Naive B cell (primary cell): ENCODE measurements around the gene ALOX15. TPM values are rescaled to one million over a fixed set of nuclear protein-coding genes. Genes with fewer than 3 reads are reported as not detected.
"Not testable (repeated sequence)": the region's sequence is repeated elsewhere in the genome, so short reads cannot be mapped to it uniquely, and the experiment has no call there.

Source experiments
- ATAC-seq, 2 donors: fragments of 150-1000 bp; cut with Tn5 transposase; 2 replicates each; pipeline ENCODE4 v1.10.0; 2021; ENCODE audit warnings: low read depth in 2 of 2, mild to moderate bottlenecking in 2 of 2, moderate library complexity in 2 of 2
- DNase-seq: peaks from one replicate; pipeline ENCODE4 v3.0.0; 2022
- H3K27ac Mint-ChIP-seq, 6 donors: one replicate each; pipeline ENCODE4 v1.8.0; 2020 to 2022; ENCODE audit warnings: mild to moderate bottlenecking in 6 of 6, mixed read lengths in 6 of 6, moderate library complexity in 5 of 6, inconsistent platforms in 2 of 6
- H3K27me3 Mint-ChIP-seq, 3 donors: one replicate each; pipeline ENCODE4 v1.8.0; 2021 to 2022; ENCODE audit warnings: mixed read lengths in 3 of 3, mild to moderate bottlenecking in 1 of 3
- H3K36me3 Mint-ChIP-seq, 2 donors: one replicate each; pipeline ENCODE4 v1.8.0; 2020 to 2022; ENCODE audit warnings: mixed read lengths in 2 of 2, inconsistent platforms in 1 of 2, mild to moderate bottlenecking in 1 of 2
- H3K4me1 Mint-ChIP-seq, 3 donors: one replicate each; pipeline ENCODE4 v1.8.0; 2020 to 2022; ENCODE audit warnings: mixed read lengths in 3 of 3, inconsistent platforms in 1 of 3, mild to moderate bottlenecking in 1 of 3, moderate library complexity in 1 of 3
- H3K4me3 Mint-ChIP-seq, 8 donors: one replicate each; pipeline ENCODE4 v1.8.0; 2020 to 2022; ENCODE audit warnings: mild to moderate bottlenecking in 8 of 8, mixed read lengths in 8 of 8, moderate library complexity in 8 of 8, inconsistent platforms in 2 of 8
- H3K9me3 Mint-ChIP-seq, 7 donors: one replicate each; pipeline ENCODE4 v1.8.0; 2020 to 2022; ENCODE audit warnings: mixed read lengths in 7 of 7, mild to moderate bottlenecking in 5 of 7, inconsistent platforms in 2 of 7, moderate library complexity in 1 of 7
- polyA plus RNA-seq, 6 donors: library from polyadenylated mRNA; unstranded; fragments of 300-500 nt; fragmentation: Illumina TruSeq; gene quantifications; one replicate each; pipeline ENCODE4 v1.2.3, GENCODE V29; 2021; ENCODE audit warnings: low read depth in 6 of 6

ALOX15 gene
- polyA plus RNA-seq, 6 donors from 2014 or later = 0.09 TPM; not detected in 5

- H3K36me3 Mint-ChIP-seq, H3K27ac Mint-ChIP-seq, H3K4me1 Mint-ChIP-seq, ATAC-seq, H3K4me3 Mint-ChIP-seq, DNase-seq, H3K9me3 Mint-ChIP-seq: not testable (repeated sequence)
- H3K27me3 Mint-ChIP-seq = peaks cover 16 to 37% (median 19%) of the 10 kb centered on the region in 3 donors
Observed at GRCh38 chr17:4604736-4605135, 36.7 kb downstream of the ALOX15 start.

- no peak overlapping the region for H3K4me3 Mint-ChIP-seq
- H3K4me1 Mint-ChIP-seq = peaks cover 0 to 8% (median 0%) of the 10 kb centered on the region in 3 donors
- no peak overlapping the region for H3K27ac Mint-ChIP-seq
- H3K9me3 Mint-ChIP-seq = no peaks in the 10 kb centered on the region
- H3K27me3 Mint-ChIP-seq = peaks cover 12 to 38% (median 21%) of the 10 kb centered on the region in 3 donors
- DNase-seq (no peak), ATAC-seq (no peak)
- H3K36me3 Mint-ChIP-seq = no peaks in the 10 kb centered on the region
Observed at GRCh38 chr17:4604111-4604644, 37.3 kb downstream of the ALOX15 start.

DNA sequence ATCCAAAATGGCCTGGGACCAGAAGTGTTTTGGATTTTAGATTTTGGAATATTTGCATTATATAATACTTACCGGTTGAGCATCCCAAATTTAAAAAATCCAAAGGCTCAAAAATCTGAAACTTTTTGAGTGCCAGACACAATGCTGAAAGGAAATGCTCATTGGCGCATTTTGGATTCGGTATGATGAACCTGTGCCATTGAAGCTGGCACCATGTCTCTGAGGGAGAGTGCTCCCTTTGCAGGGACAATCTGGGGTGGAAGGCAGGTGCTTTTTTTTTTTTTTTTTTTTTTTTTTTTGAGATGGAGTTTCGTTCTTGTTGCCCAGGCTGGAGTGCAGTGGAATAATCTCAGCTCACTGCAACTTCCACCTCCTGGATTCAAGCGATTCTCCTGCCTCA is 39.4 kb downstream of the ALOX15 start:
- Mint-ChIP-seq H3K4me1 (peaks cover 0 to 2% (median 0%) of the 10 kb centered on the region in 3 donors), H3K27me3 (peaks cover 4 to 35% (median 24%) of the 10 kb centered on the region in 3 donors), H3K27ac (no peak overlapping the region), H3K36me3 (no peaks in the 10 kb centered on the region), H3K9me3 (no peaks in the 10 kb centered on the region), H3K4me3 (no peak overlapping the region)
- ATAC-seq (no peak), DNase-seq (no peak)

DNA sequence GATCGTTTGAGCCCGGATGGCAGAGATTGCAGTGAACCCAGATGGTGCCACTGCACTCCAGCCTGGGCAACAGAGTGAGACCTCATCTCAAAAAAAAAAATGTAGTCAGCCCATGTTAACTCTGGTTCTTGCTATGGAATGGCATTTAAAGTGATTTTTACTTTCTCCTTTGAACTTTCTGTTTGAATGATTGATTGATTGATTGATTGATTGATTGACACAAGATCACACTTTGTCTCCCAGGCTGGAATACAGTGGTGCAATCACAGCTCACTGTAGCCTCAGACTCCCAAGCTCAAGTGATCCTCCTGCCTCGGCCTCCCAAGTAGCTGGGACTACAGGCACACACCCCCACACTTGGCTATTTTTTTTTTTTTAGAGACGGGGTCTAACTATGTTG is 40.2 kb downstream of the ALOX15 start:
- no peak for ATAC-seq
- Mint-ChIP-seq H3K27ac (no peak overlapping the region), H3K36me3 (no peaks in the 10 kb centered on the region), H3K9me3 (no peaks in the 10 kb centered on the region), H3K27me3 (peaks cover 4 to 38% (median 26%) of the 10 kb centered on the region in 3 donors), H3K4me3 (no peak overlapping the region), H3K4me1 (peaks cover 0 to 2% (median 0%) of the 10 kb centered on the region in 3 donors)
- no peak for DNase-seq

DNA sequence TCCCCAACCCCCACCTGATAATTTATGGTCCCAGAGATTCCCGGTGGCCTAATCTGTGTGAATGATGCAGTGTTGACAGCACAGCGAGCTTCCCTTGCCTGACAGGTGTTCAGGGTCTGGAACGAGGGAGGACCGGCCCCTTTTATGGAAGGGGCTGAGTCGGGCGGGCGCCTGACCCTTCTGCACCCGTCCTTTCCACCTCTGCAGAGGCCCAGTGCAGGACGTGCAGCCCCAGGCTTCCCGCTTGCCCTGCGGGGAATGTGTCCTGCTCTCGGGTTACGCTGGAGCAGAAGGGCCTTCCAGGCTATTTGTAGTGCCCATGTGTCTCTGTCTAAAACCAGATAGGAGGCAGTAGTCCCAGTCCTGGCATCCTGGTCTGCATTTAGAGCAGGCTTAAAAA is 40.9 kb downstream of the ALOX15 start:
- Mint-ChIP-seq H3K27ac (no peak overlapping the region), H3K36me3 (no peaks in the 10 kb centered on the region), H3K4me3 (no peak overlapping the region), H3K27me3 (peaks cover 4 to 37% (median 26%) of the 10 kb centered on the region in 3 donors), H3K4me1 (peaks cover 0 to 2% (median 0%) of the 10 kb centered on the region in 3 donors), H3K9me3 (no peaks in the 10 kb centered on the region)
- no peak for DNase-seq
- ATAC-seq = no peak

DNA sequence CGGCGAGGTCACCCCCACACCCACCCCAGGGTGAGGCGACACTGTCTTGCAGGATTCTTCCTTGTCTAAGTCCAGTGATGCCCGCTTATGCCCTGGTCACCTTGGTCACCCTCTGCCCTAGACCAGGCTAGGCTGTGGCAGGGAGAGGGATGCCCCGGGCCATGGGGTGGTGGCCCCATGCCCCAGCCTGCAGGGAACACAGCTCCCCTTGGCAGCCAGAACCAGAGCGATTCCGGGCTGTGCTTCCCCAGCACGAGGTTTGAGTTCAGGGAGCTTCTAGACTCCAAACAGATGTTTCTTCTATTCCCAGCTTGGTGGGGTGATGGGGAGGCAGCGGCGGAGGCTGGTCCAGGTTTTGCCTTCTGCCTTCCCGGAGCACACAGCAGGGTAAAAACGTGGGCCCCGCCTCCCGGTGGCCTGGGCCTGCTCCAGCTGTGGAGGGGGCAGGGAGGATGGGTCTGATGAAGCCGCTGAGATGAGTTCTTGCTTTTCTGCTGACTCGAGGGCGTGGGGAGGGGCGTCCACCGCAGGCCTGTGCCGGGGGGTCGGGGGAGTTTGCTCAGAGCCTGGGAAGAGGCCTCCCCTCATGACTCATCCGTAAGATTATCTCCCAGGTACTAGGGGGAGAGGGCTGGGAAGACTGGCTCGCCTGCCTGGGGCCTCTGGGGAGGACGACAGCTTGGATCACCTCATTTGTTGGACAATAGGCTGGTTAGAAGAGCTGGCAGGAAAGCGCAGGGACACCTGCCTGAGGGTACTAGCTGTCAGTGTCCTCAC is 41.8 kb downstream of the ALOX15 start:
- Mint-ChIP-seq H3K4me3 (no peak overlapping the region), H3K27me3 (peaks cover 4 to 43% (median 33%) of the 10 kb centered on the region in 3 donors), H3K36me3 (no peaks in the 10 kb centered on the region), H3K27ac (no peak overlapping the region), H3K4me1 (peaks cover 4 to 7% (median 6%) of the 10 kb centered on the region in 3 donors), H3K9me3 (no peaks in the 10 kb centered on the region)
- no peak for ATAC-seq
- DNase-seq = no peak

DNA sequence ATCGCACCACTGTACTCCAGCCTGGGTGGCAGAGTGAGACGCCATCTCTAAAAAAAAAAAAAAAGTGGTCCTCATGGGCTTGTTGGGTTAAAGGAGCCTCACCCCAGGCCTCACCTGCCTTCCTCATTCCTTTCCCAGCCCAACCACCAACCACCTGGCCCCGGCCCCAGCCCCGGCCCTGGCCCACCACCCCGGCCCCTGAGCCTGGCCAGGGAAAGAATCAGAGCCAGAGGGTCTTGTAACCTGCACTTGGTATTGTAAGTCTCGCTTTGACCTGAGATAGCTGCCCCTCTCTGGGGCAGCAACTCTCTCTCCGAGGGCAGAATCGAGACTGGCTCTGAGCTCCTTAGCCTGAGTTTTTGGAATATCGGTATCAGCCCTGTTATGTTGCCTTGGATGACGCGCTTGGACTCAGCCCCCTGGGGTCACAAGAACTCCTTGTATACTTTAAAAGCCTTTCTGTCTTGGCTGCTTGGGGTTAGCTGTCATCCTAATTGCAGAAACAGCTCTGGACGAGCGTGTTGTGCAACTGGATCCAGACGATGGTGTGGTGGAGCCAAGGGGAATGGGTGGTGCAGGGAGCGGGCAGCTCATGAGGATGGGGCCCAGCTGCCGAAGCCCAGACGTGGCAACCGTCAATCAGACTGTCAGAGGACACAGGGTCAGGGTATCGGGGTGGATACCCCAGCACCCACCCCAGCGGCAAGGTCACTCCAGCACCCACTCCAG is 42.5 kb downstream of the ALOX15 start:
- DNase-seq (no peak), ATAC-seq (no peak)
- peaks cover 4 to 39% (median 34%) of the 10 kb centered on the region in 3 donors for H3K27me3 Mint-ChIP-seq
- peak overlapping the region in 1 of 6 donors; percentile 60 for H3K27ac Mint-ChIP-seq
- H3K4me1 Mint-ChIP-seq = peaks cover 4 to 6% (median 6%) of the 10 kb centered on the region in 3 donors
- no peak overlapping the region for H3K4me3 Mint-ChIP-seq
- no peaks in the 10 kb centered on the region for H3K36me3 Mint-ChIP-seq
- no peaks in the 10 kb centered on the region for H3K9me3 Mint-ChIP-seq

- DNase-seq (no peak), ATAC-seq (no peak)
- Mint-ChIP-seq H3K27me3 (peaks cover under 1 to 45% (median 39%) of the 10 kb centered on the region in 3 donors), H3K9me3 (no peaks in the 10 kb centered on the region), H3K4me3 (no peak overlapping the region), H3K27ac (no peak overlapping the region), H3K36me3 (no peaks in the 10 kb centered on the region), H3K4me1 (peaks cover 4 to 6% (median 6%) of the 10 kb centered on the region in 3 donors)
Observed at GRCh38 chr17:4597975-4598374, 43.5 kb downstream of the ALOX15 start.

- peaks cover 5 to 54% (median 48%) of the 10 kb centered on the region in 3 donors for H3K27me3 Mint-ChIP-seq
- no peak for ATAC-seq
- no peaks in the 10 kb centered on the region for H3K36me3 Mint-ChIP-seq
- H3K9me3 Mint-ChIP-seq = no peaks in the 10 kb centered on the region
- H3K27ac Mint-ChIP-seq = no peak overlapping the region
- no peak for DNase-seq
- peaks cover 4 to 6% (median 6%) of the 10 kb centered on the region in 3 donors for H3K4me1 Mint-ChIP-seq
- no peak overlapping the region for H3K4me3 Mint-ChIP-seq
Observed at GRCh38 chr17:4596636-4597380, 44.7 kb downstream of the ALOX15 start.

GRCh38 chr17:4595685-4596342 is 45.7 kb downstream of the ALOX15 start:
- H3K9me3 Mint-ChIP-seq, ATAC-seq, H3K4me3 Mint-ChIP-seq, H3K27ac Mint-ChIP-seq, H3K36me3 Mint-ChIP-seq, H3K4me1 Mint-ChIP-seq, DNase-seq: not testable (repeated sequence)
- peaks cover 5 to 58% (median 50%) of the 10 kb centered on the region in 3 donors for H3K27me3 Mint-ChIP-seq

GRCh38 chr17:4594931-4595684 is 46.4 kb downstream of the ALOX15 start:
- DNase-seq = no peak
- no peak overlapping the region for H3K27ac Mint-ChIP-seq
- no peaks in the 10 kb centered on the region for H3K9me3 Mint-ChIP-seq
- H3K27me3 Mint-ChIP-seq = peaks cover 5 to 62% (median 56%) of the 10 kb centered on the region in 3 donors
- peak overlapping the region in 1 of 8 donors; percentile 55 for H3K4me3 Mint-ChIP-seq
- H3K4me1 Mint-ChIP-seq = peaks cover 4 to 6% (median 6%) of the 10 kb centered on the region in 3 donors
- no peaks in the 10 kb centered on the region for H3K36me3 Mint-ChIP-seq
- peak; percentile 59 to 67 for ATAC-seq

DNA sequence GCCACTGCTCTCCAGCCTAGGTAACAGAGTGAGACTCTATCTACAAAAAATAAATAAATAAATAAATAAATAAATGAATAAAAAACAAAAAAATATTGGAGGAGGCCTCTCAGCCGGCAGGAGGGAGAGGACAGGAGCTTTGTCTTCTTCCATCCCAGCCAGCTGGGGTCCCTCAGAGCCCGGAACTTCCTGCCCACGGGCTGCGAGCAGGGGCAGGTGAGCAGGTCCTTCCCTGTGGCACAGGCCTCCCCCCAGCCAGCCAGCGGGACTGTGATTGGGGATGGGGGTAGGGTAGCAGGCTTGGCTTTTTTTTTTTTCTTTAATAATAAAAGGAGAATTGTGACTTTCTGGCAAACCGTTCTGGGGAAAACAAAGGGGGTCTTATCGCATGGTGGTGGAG is 47.1 kb downstream of the ALOX15 start:
- Mint-ChIP-seq H3K4me3 (peak overlapping the region in 1 of 8 donors; percentile 35), H3K36me3 (no peaks in the 10 kb centered on the region), H3K4me1 (peaks cover 4 to 6% (median 6%) of the 10 kb centered on the region in 3 donors), H3K9me3 (no peaks in the 10 kb centered on the region), H3K27me3 (peaks cover 5 to 61% (median 53%) of the 10 kb centered on the region in 3 donors), H3K27ac (no peak overlapping the region)
- DNase-seq (no peak), ATAC-seq (no peak)
